GM23338 (cell line): ENCODE data around the gene CSGALNACT2. TPM values are rescaled to one million over a fixed set of nuclear protein-coding genes. Genes with fewer than 3 reads are reported as not detected.

ENCODE experiments used
- ATAC-seq: fragments of 200-7000 bp; cut with Tn5 transposase; 3 replicates; pipeline ENCODE4 v1.9.1; 2020
- DNase-seq: peaks from one replicate; pipeline ENCODE4 v3.0.0-alpha.2; 2015; ENCODE audit warnings: low spot score
- H2AFZ ChIP-seq: fragments of 200-600 bp; sonication (generic); 2 replicates; pipeline ENCODE4 v1.8.0; 2016; ENCODE audit warnings: antibody characterized with exemption, mild to moderate bottlenecking, moderate library complexity
- H3F3A ChIP-seq: fragments of 200-600 bp; sonication (generic); replicated peaks from 2 replicates; pipeline ENCODE4 v1.8.0; 2017; ENCODE audit warnings: antibody characterized with exemption, mixed run types, low read depth
- H3K27ac ChIP-seq: fragments of 200-600 bp; sonication (generic); 2 replicates; pipeline ENCODE4 v1.6.1; 2016; ENCODE audit warnings: low read depth
- H3K27me3 ChIP-seq: fragments of 200-600 bp; sonication (generic); 2 replicates; pipeline ENCODE4 v1.8.0; 2016; ENCODE audit warnings: mild to moderate bottlenecking, mixed run types, moderate library complexity; ENCODE audit not compliant: insufficient read depth
- H3K36me3 ChIP-seq: fragments of 200-600 bp; sonication (generic); 2 replicates; pipeline ENCODE4 v1.8.0; 2016; ENCODE audit warnings: mild to moderate bottlenecking; ENCODE audit not compliant: insufficient read depth
- H3K4me1 ChIP-seq: fragments of 200-600 bp; sonication (generic); 2 replicates; pipeline ENCODE4 v1.8.0; 2016; ENCODE audit warnings: mild to moderate bottlenecking, moderate library complexity; ENCODE audit not compliant: insufficient read depth
- H3K4me2 ChIP-seq: fragments of 200-600 bp; sonication (generic); 2 replicates; pipeline ENCODE4 v1.7.1; 2017; ENCODE audit warnings: mixed run types
- H3K4me3 ChIP-seq: fragments of 200-600 bp; sonication (generic); 2 replicates; pipeline ENCODE4 v1.6.1; 2016; ENCODE audit warnings: mixed run types
- H3K79me2 ChIP-seq: fragments of 200-600 bp; sonication (generic); replicated peaks from 2 replicates; pipeline ENCODE4 v1.8.0; 2017; ENCODE audit warnings: mild to moderate bottlenecking; ENCODE audit not compliant: insufficient read depth
- H3K9me2 ChIP-seq: fragments of 200-600 bp; sonication (generic); 2 replicates; pipeline ENCODE4 v1.8.0; 2017; ENCODE audit not compliant: insufficient read depth
- H4K20me1 ChIP-seq: fragments of 200-600 bp; sonication (generic); replicated peaks from 2 replicates; pipeline ENCODE4 v1.8.0; 2017; ENCODE audit warnings: mild to moderate bottlenecking; ENCODE audit not compliant: insufficient read depth
- H3K27ac Mint-ChIP-seq: 2 replicates; pipeline ENCODE4 v1.8.0; 2020; ENCODE audit warnings: inconsistent platforms, mild to moderate bottlenecking, moderate library complexity, mixed read lengths
- H3K27me3 Mint-ChIP-seq: 3 replicates; pipeline ENCODE4 v1.8.0; 2022; ENCODE audit warnings: low read depth, mild to moderate bottlenecking, moderate library complexity, mixed read lengths, inconsistent platforms; ENCODE audit not compliant: insufficient read depth, poor library complexity
- H3K36me3 Mint-ChIP-seq: 3 replicates; pipeline ENCODE4 v1.8.0; 2021; ENCODE audit warnings: low read depth, mild to moderate bottlenecking, inconsistent platforms, moderate library complexity, mixed read lengths
- H3K4me1 Mint-ChIP-seq: 3 replicates; pipeline ENCODE4 v1.8.0; 2020; ENCODE audit warnings: mild to moderate bottlenecking, inconsistent platforms, mixed read lengths
- H3K4me3 Mint-ChIP-seq: 3 replicates; pipeline ENCODE4 v1.8.0; 2021; ENCODE audit warnings: moderate library complexity, mild to moderate bottlenecking, inconsistent platforms, mixed read lengths
- H3K9me3 Mint-ChIP-seq: 3 replicates; pipeline ENCODE4 v1.8.0; 2020; ENCODE audit warnings: moderate library complexity, mild to moderate bottlenecking, inconsistent platforms, mixed read lengths
- CREB1 ChIP-seq: fragments of 250-450 bp; sonication (Bioruptor Pico); IDR thresholded peaks from 2 replicates; pipeline ENCODE4 v1.5.0; 2020; ENCODE audit warnings: low read depth, mild to moderate bottlenecking, moderate library complexity
- CTCF ChIP-seq, 2 experiments: fragments of 200-600 bp in 1 of 2; sonication (generic) in 1 of 2; conservative IDR thresholded peaks; 2 replicates each; pipeline versions ENCODE4 v1.5.1 to v1.6.1; 2016 to 2017; ENCODE audit warnings: antibody characterized with exemption in 2 of 2, low read depth in 2 of 2, mild to moderate bottlenecking in 2 of 2, moderate library complexity in 1 of 2
- ETS1 ChIP-seq: IDR thresholded peaks from 2 replicates; pipeline ENCODE4 v1.6.1; 2016; ENCODE audit warnings: antibody characterized with exemption
- EZH2 ChIP-seq: fragments of 200-600 bp; sonication (generic); IDR thresholded peaks from one replicate; pipeline ENCODE4 v1.8.0; 2017; ENCODE audit warnings: antibody characterized with exemption, mild to moderate bottlenecking, low read depth; ENCODE audit not compliant: unreplicated experiment
- EZH2phosphoT487 ChIP-seq: fragments of 200-600 bp; sonication (generic); IDR thresholded peaks from one replicate; pipeline ENCODE4 v1.8.1; 2018; ENCODE audit warnings: antibody characterized with exemption; ENCODE audit not compliant: unreplicated experiment
- JUNB ChIP-seq: IDR thresholded peaks from one replicate; pipeline ENCODE4 v1.6.1; 2016; ENCODE audit warnings: antibody characterized with exemption; ENCODE audit not compliant: unreplicated experiment
- NANOG ChIP-seq: IDR thresholded peaks from 2 replicates; pipeline ENCODE4 v1.6.1; 2016; ENCODE audit warnings: antibody characterized with exemption, borderline replicate concordance
- POLR2AphosphoS5 ChIP-seq: IDR thresholded peaks from 2 replicates; pipeline ENCODE4 v1.6.1; 2016; ENCODE audit warnings: antibody characterized with exemption, low read depth
- REST ChIP-seq: IDR thresholded peaks from one replicate; pipeline ENCODE4 v1.6.1; 2018; ENCODE audit warnings: antibody characterized with exemption; ENCODE audit not compliant: unreplicated experiment
- STAT1 ChIP-seq: IDR thresholded peaks from one replicate; pipeline ENCODE4 v1.6.1; 2016; ENCODE audit warnings: antibody characterized with exemption; ENCODE audit not compliant: unreplicated experiment
- ZNF114 ChIP-seq: fragments of 250-450 bp; sonication (Bioruptor Pico); IDR thresholded peaks from 2 replicates; pipeline ENCODE4 v1.5.0; 2020; ENCODE audit warnings: mild to moderate bottlenecking, moderate library complexity
- ZNF331 ChIP-seq: fragments of 250-450 bp; sonication (Bioruptor Pico); IDR thresholded peaks from 2 replicates; pipeline ENCODE4 v1.5.0; 2020; ENCODE audit warnings: low read depth, mild to moderate bottlenecking, moderate library complexity
- ZNF462 ChIP-seq: fragments of 250-450 bp; sonication (Bioruptor Pico); IDR thresholded peaks from 2 replicates; pipeline ENCODE4 v1.5.0; 2020; ENCODE audit warnings: mild to moderate bottlenecking, moderate library complexity
- polyA plus RNA-seq: library from polyadenylated mRNA; unstranded; fragments of >200 nt; fragmentation: Nextera tagmentation; extraction: Ambion mirVana; gene quantifications from 2 replicates; pipeline ENCODE4 v1.2.1, GENCODE V29; 2016
- total RNA-seq: library from RNA; depleted of rRNA; stranded (reverse); fragments of >200 nt; shearing (Covaris generic); gene quantifications from 2 replicates; pipeline ENCODE4 v1.2.3, GENCODE V29; 2014

The CSGALNACT2 gene
- total and polyA plus RNA-seq, 2 experiments from 2014 or later, result 3.0 to 4.6 TPM

- Histone ChIP-seq H3K4me3 (no peak overlapping the region), H2AFZ (no peak overlapping the region), H4K20me1 (no peaks in the 10 kb centered on the region), H3K4me2 (no peak overlapping the region), H3K9me2 (no peaks in the 10 kb centered on the region), H3K27me3 (peaks cover 4% of the 10 kb centered on the region), H3K27ac (no peak overlapping the region), H3K4me1 (no peaks in the 10 kb centered on the region), H3F3A (no peaks in the 10 kb centered on the region), H3K79me2 (no peaks in the 10 kb centered on the region), H3K36me3 (no peaks in the 10 kb centered on the region)
- H3K27ac Mint-ChIP-seq, result no peak overlapping the region
- no peak overlapping the region for H3K4me3 Mint-ChIP-seq
- H3K4me1 Mint-ChIP-seq, result no peaks in the 10 kb centered on the region
- DNase-seq (no peak), ATAC-seq (no peak)
- no peaks in the 10 kb centered on the region for H3K36me3 Mint-ChIP-seq
- H3K9me3 Mint-ChIP-seq, result no peaks in the 10 kb centered on the region
- TF ChIP-seq EZH2phosphoT487, result no peak
- TF ChIP-seq NANOG, result no peak
- TF ChIP-seq JUNB, result no peak
- TF ChIP-seq EZH2, result no peak
- no peak for TF ChIP-seq STAT1
- TF ChIP-seq ZNF114, result no peak
- TF ChIP-seq POLR2AphosphoS5, result no peak
- TF ChIP-seq REST, result no peak
- no peak for TF ChIP-seq ZNF462 (CRISPR knock-in tag)
- no peak for TF ChIP-seq ZNF331
- TF ChIP-seq CTCF (conservative IDR thresholded peaks at IDR 0.05; ENCODE audit: low read depth in 2 of 2), result no peak
- TF ChIP-seq ETS1, result no peak
- no peak for TF ChIP-seq CREB1 (CRISPR knock-in tag)
- peaks cover 15% of the 10 kb centered on the region for H3K27me3 Mint-ChIP-seq
Measured at GRCh38 chr10:43109671-43110249, 28.5 kb upstream of the CSGALNACT2 start.
